ENCODE measurements around the gene NKX1-1.
"Not testable (repeated sequence)": the region's sequence is repeated elsewhere in the genome, so short reads cannot be mapped to it uniquely, and the experiment has no call there.

The NKX1-1 gene

DNA sequence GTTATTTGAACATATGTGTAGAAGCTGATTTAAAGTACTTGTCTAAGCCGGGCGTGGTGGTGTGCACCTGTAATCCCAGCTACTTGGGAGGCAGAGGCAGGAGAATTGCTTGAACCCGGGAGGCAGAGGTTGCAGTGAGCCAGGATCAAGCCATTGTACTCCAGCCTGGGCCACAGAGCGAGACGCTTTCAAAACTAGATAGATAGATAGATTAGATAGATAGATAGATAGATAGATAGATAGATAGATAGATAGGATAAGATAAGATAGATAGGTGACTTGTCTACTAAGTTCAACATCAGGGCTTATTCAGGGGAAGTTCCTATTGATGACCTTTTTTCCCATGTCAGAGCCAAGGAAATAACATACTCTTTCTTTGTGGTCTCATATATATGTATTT is 12.9 kb downstream of the NKX1-1 start:
- H3K27me3 ChIP-seq (replicated peaks in 2 of 5; ENCODE audit: control insufficient read depth in 4 of 5, insufficient read depth in 5 of 5, low read length in 4 of 5); POLR2A ChIA-PET; DNase-seq; H3K4me1 ChIP-seq (ENCODE audit: control extremely low read depth in 1 of 4, control insufficient read depth in 4 of 4, insufficient read depth in 4 of 4, low read length in 3 of 4); CTCF ChIA-PET; H3K27ac ChIP-seq (ENCODE audit: insufficient read depth in 1 of 2, low read depth in 1 of 2, low read length in 2 of 2, poor library complexity in 1 of 2, severe bottlenecking in 2 of 2); H3K4me3 ChIP-seq (ENCODE audit: control insufficient read depth in 1 of 7, extremely low read depth in 1 of 7, insufficient read depth in 4 of 7, low read depth in 2 of 7, low read length in 6 of 7): not testable (repeated sequence)
- WGBS (ENCODE audit: insufficient coverage): 100% methylated on average over 3 of the region's 5 CpGs
- peaks cover 0 to 13% (median 0%) of the 10 kb centered on the region in 4 experiments for H3K36me3 ChIP-seq (ENCODE audit: control insufficient read depth in 4 of 4, insufficient read depth in 4 of 4, low read length in 3 of 4)
- H3K9me3 ChIP-seq (ENCODE audit: control extremely low read depth in 1 of 5, control insufficient read depth in 4 of 5, insufficient read depth in 2 of 5, low read depth in 1 of 5, low read length in 4 of 5): peaks cover 3 to 67% (median 38%) of the 10 kb centered on the region in 5 experiments

DNA sequence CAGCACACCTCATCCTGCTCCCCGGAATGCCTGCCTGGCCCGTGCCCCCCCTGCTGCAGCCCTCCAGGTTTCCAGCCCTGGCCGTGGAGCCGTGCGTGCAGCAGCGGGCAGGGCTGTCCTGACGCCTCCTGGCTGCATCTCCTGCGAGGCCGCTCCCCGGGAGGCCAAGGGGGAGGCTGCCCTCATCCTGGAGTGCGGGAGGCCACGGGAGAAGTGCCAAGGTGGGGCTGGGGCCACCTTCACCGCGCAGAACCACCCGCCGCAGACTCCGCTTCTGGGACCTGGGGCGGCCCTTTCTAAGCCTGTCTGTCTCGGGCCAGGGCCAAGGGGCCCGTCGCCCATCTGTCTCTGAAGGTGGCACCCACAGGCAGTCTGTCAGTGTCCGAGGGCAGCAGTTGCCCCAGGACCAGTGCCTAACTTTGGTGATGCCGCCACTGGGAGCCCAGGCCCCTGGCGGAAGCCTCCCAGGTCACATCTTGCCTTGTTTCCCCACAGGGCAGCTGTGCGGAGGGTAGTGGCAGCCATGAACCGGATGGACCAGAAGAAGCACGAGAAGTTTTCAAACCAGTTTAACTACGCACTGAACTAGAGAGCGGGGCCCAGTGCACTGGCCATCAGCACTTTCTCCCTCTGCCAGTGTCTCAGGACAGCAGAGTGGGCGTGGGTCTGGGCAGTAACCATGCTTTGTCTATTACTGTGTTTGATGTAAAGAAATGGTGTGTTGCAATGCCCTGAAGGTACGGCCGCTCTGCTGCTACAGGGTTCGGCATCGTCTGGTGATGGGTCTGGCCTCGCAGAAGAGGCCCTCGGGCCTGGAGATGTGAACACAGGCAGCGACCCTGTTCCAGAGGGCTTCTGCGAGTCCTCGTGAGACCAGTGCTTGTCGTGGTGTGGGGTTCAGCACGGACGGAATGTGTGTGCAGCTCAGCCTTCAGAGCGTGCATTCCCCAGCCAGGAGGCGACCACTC is 20.6 kb downstream of the NKX1-1 start:
- Histone ChIP-seq H3K36me3 (ENCODE audit: control insufficient read depth in 4 of 4, insufficient read depth in 4 of 4, low read length in 3 of 4) (peaks cover 0 to 17% (median 4%) of the 10 kb centered on the region in 4 experiments), H3K4me3 (ENCODE audit: control insufficient read depth in 1 of 7, extremely low read depth in 1 of 7, insufficient read depth in 4 of 7, low read depth in 2 of 7, low read length in 6 of 7) (no peak overlapping the region), H3K27me3 (replicated peaks in 2 of 5; ENCODE audit: control insufficient read depth in 4 of 5, insufficient read depth in 5 of 5, low read length in 4 of 5) (no peaks in the 10 kb centered on the region), H3K9me3 (ENCODE audit: control extremely low read depth in 1 of 5, control insufficient read depth in 4 of 5, insufficient read depth in 2 of 5, low read depth in 1 of 5, low read length in 4 of 5) (peaks cover 7 to 21% (median 9%) of the 10 kb centered on the region in 5 experiments), H3K27ac (ENCODE audit: insufficient read depth in 1 of 2, low read depth in 1 of 2, low read length in 2 of 2, poor library complexity in 1 of 2, severe bottlenecking in 2 of 2) (no peak overlapping the region), H3K4me1 (ENCODE audit: control extremely low read depth in 1 of 4, control insufficient read depth in 4 of 4, insufficient read depth in 4 of 4, low read length in 3 of 4) (no peaks in the 10 kb centered on the region)
- no peak for DNase-seq
- POLR2A ChIA-PET: no interaction called here
- CTCF ChIA-PET: no interaction called here
- WGBS (ENCODE audit: insufficient coverage): 97% methylated on average over 43 of the region's 44 CpGs

DNA sequence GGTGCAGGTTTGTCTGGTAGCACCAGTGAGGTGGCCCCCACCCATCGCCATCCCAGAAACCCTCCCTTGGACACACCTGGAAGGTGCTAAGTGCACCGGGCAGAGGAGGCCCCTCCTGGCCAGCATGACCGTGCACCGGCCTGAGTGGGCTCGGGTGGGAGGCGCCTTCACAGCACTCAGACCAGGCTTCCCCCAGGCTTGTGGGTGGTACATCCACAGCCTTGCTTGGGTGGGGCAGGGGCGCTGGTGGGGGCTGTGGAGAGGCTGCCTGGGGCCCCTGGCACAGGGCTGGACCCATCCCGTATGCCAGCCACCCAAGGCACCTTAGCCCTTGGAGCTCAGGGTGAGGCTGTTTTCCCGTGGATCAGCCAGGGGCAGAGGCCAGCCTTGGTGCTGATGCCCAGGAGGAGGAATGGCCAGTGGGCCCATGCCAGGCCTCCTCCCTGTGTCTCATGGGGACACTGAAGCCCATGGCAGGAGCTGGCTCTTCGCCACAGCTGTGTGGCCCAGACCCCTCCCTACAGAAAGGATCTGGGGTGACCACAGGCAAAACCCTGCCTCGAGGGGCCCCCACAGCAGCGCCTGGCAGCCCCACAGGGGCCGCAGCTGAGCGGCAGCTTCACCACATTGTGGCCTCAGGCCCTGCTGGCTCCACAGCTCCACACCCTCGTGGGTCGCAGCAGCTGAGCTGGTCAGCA is 21.4 kb downstream of the NKX1-1 start:
- no peak for DNase-seq
- ChIA-PET CTCF (no interaction called here), POLR2A (no interaction called here)
- WGBS (ENCODE audit: insufficient coverage): 97% methylated on average over 15 of the region's 16 CpGs
- Histone ChIP-seq H3K27me3 (replicated peaks in 2 of 5; ENCODE audit: control insufficient read depth in 4 of 5, insufficient read depth in 5 of 5, low read length in 4 of 5) (no peaks in the 10 kb centered on the region), H3K4me1 (ENCODE audit: control extremely low read depth in 1 of 4, control insufficient read depth in 4 of 4, insufficient read depth in 4 of 4, low read length in 3 of 4) (no peaks in the 10 kb centered on the region), H3K9me3 (ENCODE audit: control extremely low read depth in 1 of 5, control insufficient read depth in 4 of 5, insufficient read depth in 2 of 5, low read depth in 1 of 5, low read length in 4 of 5) (peaks cover 6 to 14% (median 7%) of the 10 kb centered on the region in 5 experiments), H3K36me3 (ENCODE audit: control insufficient read depth in 4 of 4, insufficient read depth in 4 of 4, low read length in 3 of 4) (peaks cover 0 to 20% (median 4%) of the 10 kb centered on the region in 4 experiments), H3K4me3 (ENCODE audit: control insufficient read depth in 1 of 7, extremely low read depth in 1 of 7, insufficient read depth in 4 of 7, low read depth in 2 of 7, low read length in 6 of 7) (no peak overlapping the region), H3K27ac (ENCODE audit: insufficient read depth in 1 of 2, low read depth in 1 of 2, low read length in 2 of 2, poor library complexity in 1 of 2, severe bottlenecking in 2 of 2) (no peak overlapping the region)

GRCh38 chr4:1383728-1384591 is 22.3 kb downstream of the NKX1-1 start:
- Histone ChIP-seq H3K27me3 (replicated peaks in 2 of 5; ENCODE audit: control insufficient read depth in 4 of 5, insufficient read depth in 5 of 5, low read length in 4 of 5) (no peaks in the 10 kb centered on the region), H3K36me3 (ENCODE audit: control insufficient read depth in 4 of 4, insufficient read depth in 4 of 4, low read length in 3 of 4) (peaks cover 0 to 20% (median 4%) of the 10 kb centered on the region in 4 experiments), H3K4me3 (ENCODE audit: control insufficient read depth in 1 of 7, extremely low read depth in 1 of 7, insufficient read depth in 4 of 7, low read depth in 2 of 7, low read length in 6 of 7) (no peak overlapping the region), H3K27ac (ENCODE audit: insufficient read depth in 1 of 2, low read depth in 1 of 2, low read length in 2 of 2, poor library complexity in 1 of 2, severe bottlenecking in 2 of 2) (no peak overlapping the region), H3K4me1 (ENCODE audit: control extremely low read depth in 1 of 4, control insufficient read depth in 4 of 4, insufficient read depth in 4 of 4, low read length in 3 of 4) (no peaks in the 10 kb centered on the region), H3K9me3 (ENCODE audit: control extremely low read depth in 1 of 5, control insufficient read depth in 4 of 5, insufficient read depth in 2 of 5, low read depth in 1 of 5, low read length in 4 of 5) (peaks cover 0 to 9% (median 5%) of the 10 kb centered on the region in 5 experiments)
- ChIA-PET CTCF (no interaction called here), POLR2A (no interaction called here)
- 98% methylated on average over 24 of the region's 34 CpGs for WGBS (ENCODE audit: insufficient coverage)
- DNase-seq: no peak

DNA sequence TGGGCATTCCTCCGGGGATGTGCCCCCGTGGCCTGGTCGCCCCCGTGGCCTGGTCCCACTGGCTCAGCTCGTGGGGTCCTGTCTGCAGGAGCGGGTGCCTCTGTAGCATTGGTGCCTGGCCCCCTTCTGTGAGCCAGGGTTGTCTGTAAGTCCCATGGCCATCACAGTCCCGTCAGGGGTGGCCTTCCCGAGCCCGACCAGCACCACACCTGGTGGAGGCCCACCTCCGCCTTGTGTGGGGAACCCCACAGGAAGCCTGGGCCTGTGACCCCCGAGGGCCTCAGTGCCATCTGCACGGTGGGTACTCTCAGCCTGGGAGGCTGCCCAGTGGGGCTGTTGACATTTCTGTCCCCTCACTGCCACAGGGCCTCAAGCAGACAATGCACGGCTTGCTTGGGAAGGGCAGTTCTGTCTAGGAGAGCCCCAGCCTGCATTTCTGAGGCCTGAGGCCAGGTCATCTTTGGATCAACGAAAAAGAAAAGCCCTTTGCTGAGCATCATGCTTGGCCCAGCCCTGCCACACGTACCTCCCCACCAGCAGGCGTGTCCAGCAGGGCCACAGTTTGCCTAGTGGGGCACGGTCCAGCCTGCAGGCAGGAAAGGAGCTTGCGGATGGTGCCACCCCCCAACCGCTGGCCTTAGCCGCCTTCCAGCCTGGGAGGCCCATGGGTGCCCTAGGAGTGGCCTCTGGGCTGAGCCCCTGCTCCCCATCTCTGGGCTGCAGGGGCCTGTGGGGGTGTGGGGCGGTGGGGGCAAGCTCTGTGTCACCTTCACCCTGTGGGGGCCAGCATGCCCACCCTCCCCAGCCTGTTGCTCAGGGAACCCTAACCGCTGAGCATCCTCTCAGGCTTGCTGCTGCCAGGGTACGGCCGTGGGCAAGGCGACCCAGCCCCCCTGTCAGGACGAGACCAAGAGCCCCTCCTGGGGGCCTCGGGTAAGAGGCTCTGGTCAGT is 23.2 kb downstream of the NKX1-1 start:
- 92% methylated on average over 23 of the region's 27 CpGs for WGBS (ENCODE audit: insufficient coverage)
- peaks cover 0 to 20% (median 4%) of the 10 kb centered on the region in 4 experiments for H3K36me3 ChIP-seq (ENCODE audit: control insufficient read depth in 4 of 4, insufficient read depth in 4 of 4, low read length in 3 of 4)
- no peak for DNase-seq
- POLR2A ChIA-PET: no interaction called here
- H3K27me3 ChIP-seq (replicated peaks in 2 of 5; ENCODE audit: control insufficient read depth in 4 of 5, insufficient read depth in 5 of 5, low read length in 4 of 5): no peaks in the 10 kb centered on the region
- no peaks in the 10 kb centered on the region for H3K4me1 ChIP-seq (ENCODE audit: control extremely low read depth in 1 of 4, control insufficient read depth in 4 of 4, insufficient read depth in 4 of 4, low read length in 3 of 4)
- no peak overlapping the region for H3K4me3 ChIP-seq (ENCODE audit: control insufficient read depth in 1 of 7, extremely low read depth in 1 of 7, insufficient read depth in 4 of 7, low read depth in 2 of 7, low read length in 6 of 7)
- CTCF ChIA-PET: no interaction called here
- peaks cover 0 to 2% (median 0%) of the 10 kb centered on the region in 5 experiments for H3K9me3 ChIP-seq (ENCODE audit: control extremely low read depth in 1 of 5, control insufficient read depth in 4 of 5, insufficient read depth in 2 of 5, low read depth in 1 of 5, low read length in 4 of 5)
- H3K27ac ChIP-seq (ENCODE audit: insufficient read depth in 1 of 2, low read depth in 1 of 2, low read length in 2 of 2, poor library complexity in 1 of 2, severe bottlenecking in 2 of 2): no peak overlapping the region

DNA sequence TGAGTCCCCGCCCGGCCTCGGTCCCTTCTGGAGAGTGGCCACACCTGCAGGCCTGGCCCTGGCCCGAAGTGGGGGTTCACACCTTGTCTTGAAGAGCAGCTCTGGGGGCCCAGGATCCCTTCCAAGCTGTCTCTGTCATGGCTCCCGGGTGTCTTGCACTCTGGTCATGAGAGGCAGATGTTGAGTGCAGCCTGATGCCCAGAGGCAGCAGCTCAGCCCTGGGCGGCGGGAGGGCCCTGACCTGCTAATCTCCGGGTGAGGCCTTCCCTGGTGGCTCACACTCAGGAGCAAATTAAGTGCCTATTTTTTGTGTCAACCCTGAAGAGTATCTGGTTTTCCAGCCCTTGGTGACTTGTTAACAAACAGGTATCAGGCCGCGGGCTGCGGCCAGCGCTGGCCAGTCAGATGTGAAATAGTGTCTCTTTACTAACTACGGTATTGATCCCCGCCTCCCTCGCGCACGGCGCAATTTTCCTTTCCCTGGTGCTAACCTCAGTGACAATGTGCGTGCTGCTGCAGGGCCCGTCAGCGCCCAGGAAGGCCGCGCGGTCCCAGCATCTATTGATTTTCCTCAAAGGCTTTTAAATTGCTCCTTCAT is 24.2 kb downstream of the NKX1-1 start:
- CTCF ChIA-PET: no interaction called here
- peaks cover 0 to 17% (median 4%) of the 10 kb centered on the region in 4 experiments for H3K36me3 ChIP-seq (ENCODE audit: control insufficient read depth in 4 of 4, insufficient read depth in 4 of 4, low read length in 3 of 4)

More for the DNA sequence above, 24.2 kb downstream of the NKX1-1 start:
- 95% methylated on average over 21 of the region's 24 CpGs for WGBS (ENCODE audit: insufficient coverage)
- H3K27me3 ChIP-seq (replicated peaks in 2 of 5; ENCODE audit: control insufficient read depth in 4 of 5, insufficient read depth in 5 of 5, low read length in 4 of 5): no peaks in the 10 kb centered on the region
- H3K9me3 ChIP-seq (ENCODE audit: control extremely low read depth in 1 of 5, control insufficient read depth in 4 of 5, insufficient read depth in 2 of 5, low read depth in 1 of 5, low read length in 4 of 5): no peaks in the 10 kb centered on the region
- H3K4me1 ChIP-seq (ENCODE audit: control extremely low read depth in 1 of 4, control insufficient read depth in 4 of 4, insufficient read depth in 4 of 4, low read length in 3 of 4): no peaks in the 10 kb centered on the region
- H3K27ac ChIP-seq (ENCODE audit: insufficient read depth in 1 of 2, low read depth in 1 of 2, low read length in 2 of 2, poor library complexity in 1 of 2, severe bottlenecking in 2 of 2): no peak overlapping the region
- DNase-seq: no peak
- H3K4me3 ChIP-seq (ENCODE audit: control insufficient read depth in 1 of 7, extremely low read depth in 1 of 7, insufficient read depth in 4 of 7, low read depth in 2 of 7, low read length in 6 of 7): no peak overlapping the region
- POLR2A ChIA-PET: no interaction called here

Measured in common myeloid progenitor, CD34-positive (primary cell).